K562 (cell line): ENCODE measurements around the gene OR51E2. TPM values are rescaled to one million over a fixed set of nuclear protein-coding genes. Genes with fewer than 3 reads are reported as not detected.
A peak's percentile ranks its signal among the peaks of the same experiment; 100 is the strongest.

ENCODE experiments used
- ATAC-seq: fragments of 200-7000 bp; cut with Tn5 transposase; 3 replicates; pipeline ENCODE4 v1.9.1; 2020; ENCODE audit warnings: moderate library complexity
- Bru-seq: library from RNA; stranded (reverse); fragments of 400-500 nt; gene quantifications from one replicate; lab custom pipeline; 2021; lab: Mats Ljungman, UMichigan
- BruChase-seq, 2 experiments: library from RNA; stranded (reverse); fragments of 400-500 nt; gene quantifications; one replicate each; lab custom pipeline; 2021; lab: Mats Ljungman, UMichigan
- BruUV-seq: library from RNA; stranded (reverse); fragments of 400-500 nt; replicated peaks from 2 replicates; lab custom pipeline; 2021; lab: Mats Ljungman, UMichigan
- CTCF ChIA-PET: fragments of 300-600 bp; formaldehyde crosslinking; extraction: SDS; loops from one replicate; lab custom pipeline; 2021; ENCODE audit warnings: low intra/inter-chr PET ratio; lab: Yijun Ruan, JAX
- POLR2A ChIA-PET: fragments of 300-600, 350-650 bp; sonication (Branson Sonifier 250); formaldehyde crosslinking; extraction: SDS; loops from one replicate; lab custom pipeline; 2021; ENCODE audit warnings: antibody characterized with exemption, inconsistent platforms; lab: Yijun Ruan, JAX
- DNase-seq, 4 experiments: peaks; one replicate each; pipeline versions ENCODE4 v3.0.0 to v3.0.0-alpha.2; 2011 to 2018; ENCODE audit warnings: low spot score in 3 of 4, mixed read lengths in 3 of 4; ENCODE audit errors: extremely low read depth in 1 of 4
- FAIRE-seq: peaks from 2 replicates; lab custom pipeline; 2011; peaks lifted over from hg19 to GRCh38; lab: Jason Lieb, UNC
- H2AFZ ChIP-seq: 2 replicates; pipeline ENCODE4 v1.6.0; 2011; ENCODE audit warnings: low read depth, low read length, control low read depth, inconsistent platforms
- H3K27ac ChIP-seq: fragments of 200-600 bp; 3 replicates; pipeline ENCODE4 v1.8.0; 2011; ENCODE audit warnings: low read depth, mild to moderate bottlenecking, control low read depth, inconsistent platforms, low read length, moderate library complexity, mixed read lengths; ENCODE audit errors: extremely low read depth
- H3K27me3 ChIP-seq, 2 experiments: fragments of 300-600 bp in 1 of 2; 2 replicates in 1 of 2; 3 replicates in 1 of 2; pipeline versions ENCODE4 v1.6.0 to v1.8.0; 2011; ENCODE audit warnings: inconsistent platforms in 2 of 2, low read length in 2 of 2, mild to moderate bottlenecking in 1 of 2, mixed read lengths in 1 of 2, moderate library complexity in 1 of 2; ENCODE audit not compliant: control insufficient read depth in 2 of 2, insufficient read depth in 2 of 2
- H3K36me3 ChIP-seq: fragments of 300-600 bp; 3 replicates; pipeline ENCODE4 v1.8.0; 2011; ENCODE audit warnings: mild to moderate bottlenecking, low read length, inconsistent platforms; ENCODE audit not compliant: control insufficient read depth, insufficient read depth
- H3K4me1 ChIP-seq, 2 experiments: fragments of 200-600 bp in 1 of 2; replicated peaks in 1 of 2; 2 replicates in 1 of 2; 3 replicates in 1 of 2; pipeline versions ENCODE4 v1.5.1 to v1.8.0; 2011; ENCODE audit warnings: inconsistent platforms in 2 of 2, low read length in 2 of 2, mild to moderate bottlenecking in 1 of 2, mixed read lengths in 1 of 2, moderate library complexity in 1 of 2; ENCODE audit not compliant: control insufficient read depth in 2 of 2, insufficient read depth in 2 of 2
- H3K4me2 ChIP-seq: 2 replicates; pipeline ENCODE4 v1.6.1; 2011; ENCODE audit warnings: low read length, control low read depth, inconsistent platforms, mixed read lengths; ENCODE audit not compliant: insufficient read depth
- H3K4me3 ChIP-seq: fragments of 200-600 bp; sonication (generic), shearing (Covaris generic); 2 replicates; pipeline ENCODE4 v1.5.1; 2016; ENCODE audit warnings: control low read depth, inconsistent platforms
- H3K79me2 ChIP-seq: fragments of 200-600 bp; 3 replicates; pipeline ENCODE4 v1.8.0; 2011; ENCODE audit warnings: low read length, inconsistent platforms; ENCODE audit not compliant: control insufficient read depth, insufficient read depth
- H3K9ac ChIP-seq, 2 experiments: 2 replicates each; pipeline versions ENCODE4 v1.6.0 to v1.6.1; 2011; ENCODE audit warnings: low read depth in 2 of 2, low read length in 2 of 2, control low read depth in 1 of 2, inconsistent platforms in 1 of 2, mild to moderate bottlenecking in 1 of 2, mixed read lengths in 1 of 2; ENCODE audit not compliant: insufficient read depth in 1 of 2
- H3K9me1 ChIP-seq: one replicate; pipeline ENCODE4 v1.6.0; 2011; ENCODE audit warnings: inconsistent platforms, mild to moderate bottlenecking, low read length, moderate library complexity; ENCODE audit not compliant: control insufficient read depth, insufficient read depth
- H3K9me3 ChIP-seq: replicated peaks from 2 replicates; pipeline ENCODE4 v1.5.1; 2011; ENCODE audit warnings: low read depth, low read length, inconsistent platforms; ENCODE audit not compliant: control insufficient read depth, insufficient read depth
- H4K20me1 ChIP-seq: replicated peaks from 2 replicates; pipeline ENCODE4 v1.6.1; 2011; ENCODE audit warnings: low read length, inconsistent platforms, mixed read lengths; ENCODE audit not compliant: control insufficient read depth, insufficient read depth
- CREM ChIP-seq: IDR thresholded peaks from 2 replicates; pipeline ENCODE4 v1.6.1; 2014; ENCODE audit warnings: antibody characterized with exemption, low read depth
- GTF3C2 ChIP-seq: IDR thresholded peaks from 3 replicates; pipeline ENCODE4 v1.6.1; 2011; ENCODE audit warnings: borderline replicate concordance, mild to moderate bottlenecking, moderate library complexity; ENCODE audit not compliant: insufficient read length; ENCODE audit errors: extremely low read depth
- HDAC3 ChIP-seq: fragments of 450-650 bp; IDR thresholded peaks from 2 replicates; pipeline ENCODE4 v1.6.1; 2018; ENCODE audit warnings: borderline replicate concordance, mild to moderate bottlenecking, moderate library complexity; ENCODE audit not compliant: partially characterized antibody
- HMG20A ChIP-seq: fragments of 450-650 bp; formaldehyde crosslinking; conservative IDR thresholded peaks from 2 replicates; pipeline ENCODE4 v1.4.0; 2020; ENCODE audit warnings: mild to moderate bottlenecking, mixed read lengths
- MECOM ChIP-seq: fragments of 250-450 bp; sonication (Bioruptor Pico); IDR thresholded peaks from 2 replicates; pipeline ENCODE4 v1.8.0; 2022; ENCODE audit warnings: inconsistent platforms
- WGBS: fragments of 100-300 bp; shearing (Covaris generic); methylation state at CpG from one replicate; pipeline ENCODE4 v1.1.6; 2016; ENCODE audit warnings: low coverage, mixed read lengths; ENCODE audit not compliant: insufficient coverage; ENCODE audit errors: missing lambda C conversion rate; 5-methylcytosine and 5-hydroxymethylcytosine counted together
- in situ Hi-C: fragments of 300-500 bp; cut with MboI; formaldehyde crosslinking; loops from 4 replicates; pipeline ENCODE4 v1.15.0; 2018; ENCODE audit warnings: inconsistent platforms, mixed read lengths
- intact Hi-C: fragments of 100-400 bp; cut with micrococcal nuclease; formaldehyde crosslinking; loops from 2 replicates; pipeline ENCODE4 v1.14.2; 2022
- long read RNA-seq, 3 experiments: library from polyadenylated mRNA in 2 of 3; library from RNA in 1 of 3; unstranded in 2 of 3; stranded (forward) in 1 of 3; transcript quantifications; one replicate each; pipeline ENCODE4 v2.0.0, GENCODE V29; 2019 to 2022
- polyA minus RNA-seq, 3 experiments: library from RNA; depleted of rRNA, polyadenylated mRNA; stranded (reverse); fragments of >200 nt; gene quantifications; 2 replicates each; pipeline ENCODE4 v1.2.3, GENCODE V29; 2011
- polyA plus RNA-seq, 8 experiments: library from polyadenylated mRNA; depleted of rRNA in 4 of 8; stranded (reverse) in 5 of 8; unstranded in 3 of 8; fragments of >200 nt; fragmentation: Nextera tagmentation in 2 of 8; fragmentation: Illumina TruSeq in 1 of 8; extraction: Ambion mirVana in 2 of 8; extraction: Trizol in 1 of 8; gene quantifications; 2 replicates each; pipeline versions ENCODE4 v1.2.1 to v1.2.3, GENCODE V29; 2011 to 2014; ENCODE audit warnings: inconsistent platforms in 1 of 8, missing spikeins in 1 of 8
- total RNA-seq, 7 experiments: library from RNA; depleted of rRNA in 6 of 7; stranded (reverse); fragments of >200 nt in 6 of 7; fragmentation: Illumina TruSeq in 2 of 7; extraction: Trizol in 2 of 7; gene quantifications; 2 replicates each; pipeline versions ENCODE4 v1.2.1 to v1.2.3, GENCODE V29; 2011 to 2021; ENCODE audit warnings: low replicate concordance in 1 of 7

OR51E2 gene
- not detected in 2 replicates for total RNA-seq (2011; cell fraction: chromatin; rRNA removed; ENCODE audit: low replicate concordance)
- not detected in 2 replicates for total RNA-seq (2011; cell fraction: nucleolus; rRNA removed)
- total RNA-seq (2011; cell fraction: nucleoplasm; rRNA removed): not detected in 2 replicates
- total RNA-seq (2014; rRNA removed) (not detected in 2 replicates), total RNA-seq (2014; rRNA removed; fragmentation: Illumina TruSeq; extraction: Trizol) (not detected in 2 replicates), total RNA-seq (2015; rRNA removed; fragmentation: Illumina TruSeq; extraction: Trizol) (not detected in 2 replicates), total RNA-seq (2021) (not detected in 2 replicates), polyA plus RNA-seq (2011; rRNA removed) (0.07 TPM in 1 of 2 replicates, not detected in the other), polyA plus RNA-seq (2014; fragmentation: Illumina TruSeq; extraction: Trizol) (not detected in 2 replicates), polyA plus RNA-seq (2014; fragmentation: Nextera tagmentation; extraction: Ambion mirVana) (not detected), polyA plus RNA-seq (2014; rRNA removed) (not detected in 2 replicates), polyA minus RNA-seq (2011; rRNA and poly(A)+ RNA removed) (not detected in 2 replicates), Bru-seq, nascent RNA (not detected), BruChase-seq, experiment 1, labeled RNA remaining after a 2-hour chase (percentile 20 among the genes with signal in this experiment), BruChase-seq, experiment 2, labeled RNA remaining after a 6-hour chase (percentile 25 among the genes with signal in this experiment)
- polyA plus RNA-seq (2011; cell fraction: cytosol; rRNA removed): 0.06 and 0.07 TPM in 2 replicates
- 0.06 TPM in 1 of 2 replicates, not detected in the other for polyA plus RNA-seq (2011; cell fraction: nucleus; rRNA removed)
- 0.03 TPM in 1 of 2 replicates, not detected in the other for polyA plus RNA-seq (2012)
- polyA minus RNA-seq (2011; cell fraction: cytosol; rRNA and poly(A)+ RNA removed): not detected in 2 replicates
- polyA minus RNA-seq (2011; cell fraction: nucleus; rRNA and poly(A)+ RNA removed): not detected in 2 replicates
- long read RNA-seq, experiment 1: 0 reads
- long read RNA-seq, experiment 2: 0 reads
- long read RNA-seq, experiment 3: 0 reads

- Histone ChIP-seq H3K9ac (no peak within 1 kb of the TSS), H4K20me1 (no peaks in the 10 kb centered on the region), H2AFZ (no peak within 1 kb of the TSS), H3K4me1 (no peaks in the 10 kb centered on the region), H3K27ac (no peak within 1 kb of the TSS), H3K79me2 (no peaks in the 10 kb centered on the region), H3K4me2 (no peak within 1 kb of the TSS), H3K9me3 (no peaks in the 10 kb centered on the region), H3K27me3 (no peaks in the 10 kb centered on the region; a peak in 1 of 5 replicates), H3K9me1 (no peaks in the 10 kb centered on the region), H3K36me3 (no peaks in the 10 kb centered on the region), H3K4me3 (no peak within 1 kb of the TSS)
- FAIRE-seq (peak; percentile 55), DNase-seq (peak in 1 of 4 experiments; percentile 7), ATAC-seq (peak; percentile 53; the same call in 2 of the 3 replicates)
- POLR2A ChIA-PET: interaction anchor here (0.6 to 0.7 kb wide), 2 partner anchors 31 to 327 kb away, joined by 3 read pairs; no protein-coding TSS in a partner anchor
- BruUV-seq: no TSS peak
- intact Hi-C loops: no loop called here
- in situ Hi-C loops: no loop called here
- TF ChIP-seq HMG20A (CRISPR knock-in tag) (no peak), CREM (no peak), MECOM (CRISPR knock-in tag) (no peak), HDAC3 (no peak), GTF3C2 (no peak)
- WGBS: 0% methylated on average over 3 of the region's 3 CpGs
- CTCF ChIA-PET: no interaction called here
Measured at GRCh38 chr11:4697585-4697984, at the start of gene OR51E2. Gene OR51E2 (minus strand): TSS chr11:4697853. CDS start chr11:4682711, 15,142 bp downstream.
